ENCODE data around the gene TENM3.

Gene TENM3

GRCh38 chr4:182413550-182413949 lies 170.3 kb downstream of the TENM3 start:
- no peak for DNase-seq

- no peak for DNase-seq
Measured at GRCh38 chr4:182415116-182415515, 171.9 kb downstream of the TENM3 start.

- no peak for DNase-seq
Measured at GRCh38 chr4:182416067-182416466, 172.9 kb downstream of the TENM3 start.

GRCh38 chr4:182418054-182418734 lies 175.0 kb downstream of the TENM3 start:
- DNase-seq, result no peak

GRCh38 chr4:182420189-182420588 lies 177.0 kb downstream of the TENM3 start:
- no peak for DNase-seq

GRCh38 chr4:182421753-182422152 lies 178.6 kb downstream of the TENM3 start:
- no peak for DNase-seq

GRCh38 chr4:182425302-182425701 lies 182.1 kb downstream of the TENM3 start:
- no peak for DNase-seq

- DNase-seq, result no peak
Measured at GRCh38 chr4:182426901-182427300, 183.7 kb downstream of the TENM3 start.

- no peak for DNase-seq
Measured at GRCh38 chr4:182427554-182427953, 184.4 kb downstream of the TENM3 start.

GRCh38 chr4:182429896-182430295 lies 186.7 kb downstream of the TENM3 start:
- DNase-seq, result no peak

GRCh38 chr4:182432819-182433218 lies 189.6 kb downstream of the TENM3 start:
- DNase-seq, result no peak

- no peak for DNase-seq
Measured at GRCh38 chr4:182434720-182435119, 191.5 kb downstream of the TENM3 start.

- DNase-seq, result no peak
Measured at GRCh38 chr4:182435401-182435800, 192.2 kb downstream of the TENM3 start.

- no peak for DNase-seq
Measured at GRCh38 chr4:182443070-182443469, 199.9 kb downstream of the TENM3 start.

GRCh38 chr4:182447767-182448280 lies 204.6 kb downstream of the TENM3 start:
- no peak for DNase-seq

- peak; percentile 9 for DNase-seq
Measured at GRCh38 chr4:182448281-182449151, 205.3 kb downstream of the TENM3 start.

- no peak for DNase-seq
Measured at GRCh38 chr4:182449186-182449929, 206.2 kb downstream of the TENM3 start.

- no peak for DNase-seq
Measured at GRCh38 chr4:182449930-182450439, 206.8 kb downstream of the TENM3 start.

GRCh38 chr4:182451441-182451840 lies 208.2 kb downstream of the TENM3 start:
- DNase-seq, result no peak

GRCh38 chr4:182453830-182454229 lies 210.6 kb downstream of the TENM3 start:
- no peak for DNase-seq

GRCh38 chr4:182454440-182455013 lies 211.3 kb downstream of the TENM3 start:
- DNase-seq, result no peak

GRCh38 chr4:182465114-182465513 lies 221.9 kb downstream of the TENM3 start:
- no peak for DNase-seq

- DNase-seq, result no peak
Measured at GRCh38 chr4:182465979-182466378, 222.8 kb downstream of the TENM3 start.

Data from suppressor macrophage treated with lipopolysaccharide for 4 hours (primary cell).